Measurements from ENCODE around the gene TMEM60.

The TMEM60 gene

DNA sequence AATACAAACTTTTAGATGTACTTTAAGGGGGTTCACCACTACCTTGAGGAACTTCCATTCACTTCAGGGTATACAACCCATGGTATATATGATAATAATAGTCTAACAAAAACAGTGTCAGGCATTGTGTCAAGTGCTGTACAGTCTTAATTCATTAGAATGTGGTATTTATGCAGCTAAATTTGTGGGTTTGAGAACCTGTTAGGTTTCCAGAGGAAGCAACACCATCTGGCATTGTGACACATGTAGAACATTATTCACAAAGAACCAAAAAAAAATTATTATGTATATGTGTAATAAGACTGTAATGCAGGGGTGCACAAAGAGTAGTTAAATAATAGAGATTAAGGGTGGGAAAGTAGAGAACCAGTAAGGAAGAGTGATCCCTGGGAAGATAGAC is 26.3 kb downstream of the TMEM60 start:
- no peak overlapping the region for H3K27ac ChIP-seq
- TF ChIP-seq, protein P1, sequence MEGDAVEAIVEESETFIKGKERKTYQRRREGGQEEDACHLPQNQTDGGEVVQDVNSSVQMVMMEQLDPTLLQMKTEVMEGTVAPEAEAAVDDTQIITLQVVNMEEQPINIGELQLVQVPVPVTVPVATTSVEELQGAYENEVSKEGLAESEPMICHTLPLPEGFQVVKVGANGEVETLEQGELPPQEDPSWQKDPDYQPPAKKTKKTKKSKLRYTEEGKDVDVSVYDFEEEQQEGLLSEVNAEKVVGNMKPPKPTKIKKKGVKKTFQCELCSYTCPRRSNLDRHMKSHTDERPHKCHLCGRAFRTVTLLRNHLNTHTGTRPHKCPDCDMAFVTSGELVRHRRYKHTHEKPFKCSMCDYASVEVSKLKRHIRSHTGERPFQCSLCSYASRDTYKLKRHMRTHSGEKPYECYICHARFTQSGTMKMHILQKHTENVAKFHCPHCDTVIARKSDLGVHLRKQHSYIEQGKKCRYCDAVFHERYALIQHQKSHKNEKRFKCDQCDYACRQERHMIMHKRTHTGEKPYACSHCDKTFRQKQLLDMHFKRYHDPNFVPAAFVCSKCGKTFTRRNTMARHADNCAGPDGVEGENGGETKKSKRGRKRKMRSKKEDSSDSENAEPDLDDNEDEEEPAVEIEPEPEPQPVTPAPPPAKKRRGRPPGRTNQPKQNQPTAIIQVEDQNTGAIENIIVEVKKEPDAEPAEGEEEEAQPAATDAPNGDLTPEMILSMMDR (IDR thresholded peaks at IDR 0.05): no peak
- TF ChIP-seq ZFX (IDR thresholded peaks at IDR 0.05; ENCODE audit: borderline replicate concordance): no peak

GRCh38 chr7:77770316-77770715 is 27.9 kb downstream of the TMEM60 start:
- H3K27ac ChIP-seq: no peak overlapping the region
- TF ChIP-seq, protein P1 (IDR thresholded peaks at IDR 0.05): no peak
- no peak for TF ChIP-seq ZFX (IDR thresholded peaks at IDR 0.05; ENCODE audit: borderline replicate concordance)

DNA sequence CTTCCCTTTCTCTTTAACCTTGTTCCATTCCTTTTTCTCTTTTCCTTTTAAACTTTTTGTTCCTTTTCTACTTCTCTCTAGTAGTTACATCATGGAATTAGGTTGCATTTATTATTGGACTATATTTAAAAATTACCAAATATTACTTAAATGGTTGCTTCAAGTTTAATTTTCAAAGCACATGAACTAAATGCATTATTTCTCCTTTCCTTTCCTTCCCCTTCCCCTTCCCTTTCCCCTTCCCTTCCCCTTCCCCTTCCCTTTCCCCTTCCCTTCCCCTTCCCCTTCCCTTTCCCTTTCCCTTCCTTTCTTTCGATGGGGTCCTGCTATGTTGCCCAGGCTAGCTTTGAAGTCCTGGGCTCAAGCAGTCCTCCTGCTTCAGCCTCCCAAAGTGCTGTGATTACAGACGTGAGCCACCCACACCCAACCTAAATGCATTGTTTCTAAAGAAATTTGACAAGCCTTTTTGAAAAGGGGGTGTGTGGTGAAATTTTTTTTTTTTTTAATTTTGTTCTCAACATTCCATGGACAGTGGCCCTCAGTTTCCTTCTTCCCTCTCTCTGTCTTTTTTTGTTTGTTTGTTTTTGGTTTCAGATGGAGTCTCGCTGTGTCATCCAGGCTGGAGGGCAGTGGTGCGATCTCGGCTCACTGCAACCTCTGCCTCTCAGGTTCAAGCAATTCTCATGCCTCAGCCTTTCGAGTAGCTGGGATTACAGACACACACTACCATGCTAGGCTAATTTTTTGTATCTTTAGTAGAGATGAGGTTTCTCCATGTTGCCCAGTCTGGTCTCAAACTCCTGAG is 31.2 kb downstream of the TMEM60 start:
- TF ChIP-seq, protein P1 (IDR thresholded peaks at IDR 0.05): no peak
- no peak for TF ChIP-seq ZFX (IDR thresholded peaks at IDR 0.05; ENCODE audit: borderline replicate concordance)
- H3K27ac ChIP-seq: no peak overlapping the region

GRCh38 chr7:77765906-77766800 is 32.1 kb downstream of the TMEM60 start:
- no peak overlapping the region; the same call in 1 of the 2 replicates for H3K27ac ChIP-seq
- no peak for TF ChIP-seq ZFX (IDR thresholded peaks at IDR 0.05; ENCODE audit: borderline replicate concordance)
- TF ChIP-seq, protein P1 (IDR thresholded peaks at IDR 0.05): no peak

DNA sequence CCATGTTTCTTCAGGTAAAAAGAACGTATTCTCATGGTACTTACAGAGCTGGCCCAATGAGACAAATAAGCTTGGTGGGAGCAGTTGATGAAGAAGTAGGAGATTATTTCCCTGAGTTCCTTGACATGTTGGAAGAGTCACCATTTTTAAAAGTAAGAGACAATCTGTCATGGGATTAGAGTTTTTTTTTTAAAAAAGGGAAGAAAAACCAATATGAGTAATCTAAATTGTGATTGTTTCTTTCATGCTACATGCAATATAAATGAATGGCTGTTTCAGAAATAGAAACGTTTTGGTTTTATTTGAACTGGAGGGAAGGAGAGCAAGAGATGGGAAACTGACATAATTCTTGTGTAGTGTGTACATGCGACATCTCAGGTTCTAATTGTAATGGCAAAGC is 32.8 kb downstream of the TMEM60 start:
- TF ChIP-seq, protein P1 (IDR thresholded peaks at IDR 0.05): no peak
- TF ChIP-seq ZFX (IDR thresholded peaks at IDR 0.05; ENCODE audit: borderline replicate concordance): no peak

GRCh38 chr7:77760809-77761453 is 37.3 kb downstream of the TMEM60 start:
- TF ChIP-seq ZFX (IDR thresholded peaks at IDR 0.05; ENCODE audit: borderline replicate concordance): no peak
- TF ChIP-seq, protein P1 (IDR thresholded peaks at IDR 0.05): no peak
- H3K27ac ChIP-seq: no peak overlapping the region

More for the DNA sequence above, 32.8 kb downstream of the TMEM60 start:
- no peak overlapping the region; the same call in 1 of the 2 replicates for H3K27ac ChIP-seq
